Activated naive CD4-positive, alpha-beta T cell treated with anti-CD3 and anti-CD28 coated beads, Interleukin-2, amount 50 U/mL, for 72 hours (primary cell): ENCODE results near the gene TRAPPC3L. TPM values are rescaled to one million over a fixed set of nuclear protein-coding genes. Genes with fewer than 3 reads are reported as not detected.

Experiments used
- ATAC-seq, 2 donors: fragments of 150-1000 bp; cut with Tn5 transposase; 2 replicates each; pipeline ENCODE4 v1.10.0; 2021; ENCODE audit warnings: mild to moderate bottlenecking in 2 of 2, moderate library complexity in 2 of 2
- DNase-seq, 2 donors: peaks; one replicate each; pipeline ENCODE4 v3.0.0; 2021 to 2022; ENCODE audit warnings: low spot score in 2 of 2
- H3K27ac Mint-ChIP-seq, 2 donors: one replicate each; pipeline ENCODE4 v1.8.0; 2022; ENCODE audit warnings: mild to moderate bottlenecking in 2 of 2, mixed read lengths in 2 of 2
- H3K36me3 Mint-ChIP-seq, 2 donors: one replicate each; pipeline ENCODE4 v1.8.0; 2022; ENCODE audit warnings: mixed read lengths in 2 of 2
- H3K9me3 Mint-ChIP-seq, 2 donors: one replicate each; pipeline ENCODE4 v1.8.0; 2022; ENCODE audit warnings: mixed read lengths in 2 of 2
- total RNA-seq, 2 donors: library from RNA; stranded (reverse); gene quantifications; one replicate each; pipeline ENCODE4 v1.2.3, GENCODE V29; 2022

Gene TRAPPC3L
- total RNA-seq = not detected

DNA sequence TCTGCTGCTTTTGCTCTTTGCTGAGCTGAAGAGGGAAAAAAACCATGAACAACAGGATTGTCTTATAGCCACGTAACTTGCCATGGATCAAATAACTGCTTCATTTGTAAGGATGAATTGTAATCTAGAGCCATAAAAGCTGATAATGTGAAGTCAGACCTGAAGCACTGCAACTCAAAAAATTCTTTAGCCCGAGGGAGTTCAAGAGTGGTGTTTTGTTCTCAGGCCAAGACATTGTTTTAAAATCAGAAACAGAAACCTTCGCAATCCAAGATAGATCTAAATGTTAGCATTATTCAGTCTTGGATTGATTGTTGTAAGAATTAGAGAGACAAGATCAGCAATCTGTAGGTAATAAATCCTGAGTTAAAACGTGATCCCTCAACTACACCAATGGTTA is at the start of gene TRAPPC3L:
TSS of gene TRAPPC3L (minus strand) at position 34 of the 400 bp plus-strand sequence. CDS start 170 bp downstream, outside the sequence.
- no peak within 1 kb of the TSS for H3K27ac Mint-ChIP-seq
- no peaks in the 10 kb centered on the region for H3K9me3 Mint-ChIP-seq
- ATAC-seq (no peak), DNase-seq (no peak)
- H3K36me3 Mint-ChIP-seq = no peaks in the 10 kb centered on the region

DNA sequence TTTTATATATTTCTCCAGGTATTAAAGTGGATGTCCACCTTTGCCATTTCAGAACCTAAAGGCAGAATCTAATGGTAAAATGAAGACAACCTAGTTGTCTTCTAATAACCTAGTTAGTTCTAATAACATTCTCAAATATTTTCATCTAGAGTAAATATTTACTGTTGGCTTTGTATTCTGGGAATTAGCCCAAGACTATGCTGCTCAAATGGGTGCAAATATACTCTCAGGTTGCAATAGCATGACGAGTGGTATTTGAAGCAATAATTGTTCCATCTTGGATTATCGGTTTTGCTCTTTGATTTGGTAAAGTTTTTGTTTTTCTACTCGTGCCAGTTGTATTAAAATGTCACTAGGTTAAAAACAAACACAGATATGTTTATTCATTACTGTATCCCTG is 49.8 kb upstream of the TRAPPC3L start:
- no peaks in the 10 kb centered on the region for H3K9me3 Mint-ChIP-seq
- H3K36me3 Mint-ChIP-seq = peaks cover 25% of the 10 kb centered on the region in 2 donors
- ATAC-seq = no peak
- H3K27ac Mint-ChIP-seq = no peak overlapping the region
- DNase-seq = no peak

DNA sequence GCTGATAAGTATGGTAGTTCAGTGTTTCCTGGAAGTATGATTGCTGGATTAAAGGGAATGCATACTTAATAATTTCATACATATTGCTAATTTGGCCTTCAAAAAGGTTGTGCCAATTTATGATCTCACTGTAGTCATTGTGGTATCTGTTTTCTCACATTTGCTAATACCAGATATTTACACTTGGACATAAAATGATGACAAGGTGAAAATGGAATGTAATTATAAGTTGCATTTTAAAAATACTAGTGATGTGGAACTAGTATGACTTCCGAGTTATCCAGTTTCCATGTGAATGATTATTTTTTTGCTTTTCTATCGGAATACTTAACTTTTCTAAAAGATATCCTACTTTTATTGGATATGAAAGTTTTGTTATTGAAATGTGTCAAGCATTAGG is 41.3 kb upstream of the TRAPPC3L start:
- ATAC-seq (no peak), DNase-seq (no peak)
- H3K36me3 Mint-ChIP-seq = peaks cover 6 to 15% of the 10 kb centered on the region in 2 donors
- H3K9me3 Mint-ChIP-seq = no peaks in the 10 kb centered on the region
- no peak overlapping the region for H3K27ac Mint-ChIP-seq

DNA sequence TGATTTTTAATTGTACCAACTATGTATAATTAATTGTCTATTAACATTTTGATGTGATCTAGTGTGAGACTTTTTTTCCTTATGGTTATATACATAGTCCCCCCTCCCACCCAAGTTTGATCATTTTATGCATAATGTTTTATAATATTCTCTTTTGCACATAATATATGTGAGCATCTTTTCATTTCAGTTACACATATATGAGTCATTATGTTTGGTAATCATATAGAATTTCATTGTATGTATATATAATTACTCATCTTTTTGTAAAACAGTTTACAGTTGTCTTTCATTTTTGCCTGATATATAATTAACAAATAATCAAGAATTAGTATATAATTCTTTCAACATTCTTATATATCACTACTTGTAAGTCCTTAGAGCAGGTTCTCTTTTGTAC is 40.8 kb upstream of the TRAPPC3L start:
- Mint-ChIP-seq H3K9me3 (no peaks in the 10 kb centered on the region), H3K36me3 (peaks cover 6 to 11% of the 10 kb centered on the region in 2 donors), H3K27ac (no peak overlapping the region)
- DNase-seq (no peak), ATAC-seq (no peak)

DNA sequence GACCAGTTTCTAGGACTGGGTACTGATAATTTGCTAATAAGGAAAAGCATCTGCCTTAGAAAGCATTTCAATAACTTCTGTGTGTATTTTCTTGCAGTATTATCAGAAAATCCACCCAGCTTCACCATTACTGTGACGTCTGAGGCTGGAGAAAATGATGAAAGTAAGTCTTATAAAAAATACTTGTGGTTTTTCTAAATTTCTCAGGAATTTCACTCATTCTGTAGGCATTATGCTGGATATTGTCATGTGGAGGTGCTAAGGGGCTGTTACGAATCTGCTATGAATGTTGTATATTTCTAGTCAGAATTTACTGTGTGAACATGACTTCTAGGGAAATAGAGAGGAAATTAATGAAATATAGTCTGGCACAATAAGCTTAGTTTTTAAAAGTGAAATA is 34.7 kb upstream of the TRAPPC3L start:
- H3K9me3 Mint-ChIP-seq = no peaks in the 10 kb centered on the region
- no peaks in the 10 kb centered on the region for H3K36me3 Mint-ChIP-seq
- no peak overlapping the region for H3K27ac Mint-ChIP-seq

DNA sequence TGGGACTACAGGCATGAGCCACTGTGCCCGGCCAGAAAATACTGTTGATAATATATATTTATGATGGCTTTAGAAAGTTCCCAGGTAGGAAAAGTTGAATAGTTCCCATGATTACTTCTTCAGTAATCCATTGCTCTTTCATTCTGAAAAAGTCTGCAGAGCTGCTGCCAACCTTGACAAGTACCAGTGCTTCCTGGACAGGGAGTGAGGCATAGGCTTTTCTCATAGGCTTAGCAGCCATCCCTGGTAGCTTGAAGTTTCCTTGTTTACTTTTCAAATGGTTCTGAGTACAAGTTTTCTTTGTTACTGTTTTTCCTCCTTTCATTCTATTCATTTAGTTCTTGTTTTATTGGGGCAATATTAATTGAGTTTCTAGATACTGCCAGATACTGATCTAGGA is 33.7 kb upstream of the TRAPPC3L start:
- Mint-ChIP-seq H3K36me3 (peaks cover 0 to 3% of the 10 kb centered on the region in 2 donors), H3K9me3 (no peaks in the 10 kb centered on the region), H3K27ac (no peak overlapping the region)
- DNase-seq = no peak
- no peak for ATAC-seq

More for the DNA sequence above, 34.7 kb upstream of the TRAPPC3L start:
- DNase-seq = no peak
- no peak for ATAC-seq

DNA sequence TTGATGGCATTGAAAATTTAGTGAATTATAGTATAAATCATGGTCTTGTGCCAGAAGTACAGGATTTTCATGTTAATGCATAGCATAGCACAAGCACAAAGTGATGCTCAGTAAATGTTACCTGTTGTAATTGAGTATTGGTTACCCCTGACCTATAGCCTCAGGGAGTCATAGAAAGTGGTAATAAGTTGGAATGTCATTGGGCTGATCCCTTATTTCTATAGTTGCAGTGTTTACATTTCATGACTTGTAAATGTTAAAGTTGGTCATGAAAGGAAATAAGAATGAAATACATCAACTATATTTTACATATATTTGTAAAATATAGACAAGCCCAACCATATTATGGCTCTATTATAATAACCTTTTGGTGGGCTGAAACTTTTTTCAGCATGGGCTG is 32.9 kb upstream of the TRAPPC3L start:
- Mint-ChIP-seq H3K27ac (no peak overlapping the region), H3K36me3 (peaks cover 0 to 6% of the 10 kb centered on the region in 2 donors), H3K9me3 (no peaks in the 10 kb centered on the region)
- no peak for ATAC-seq
- DNase-seq = no peak

DNA sequence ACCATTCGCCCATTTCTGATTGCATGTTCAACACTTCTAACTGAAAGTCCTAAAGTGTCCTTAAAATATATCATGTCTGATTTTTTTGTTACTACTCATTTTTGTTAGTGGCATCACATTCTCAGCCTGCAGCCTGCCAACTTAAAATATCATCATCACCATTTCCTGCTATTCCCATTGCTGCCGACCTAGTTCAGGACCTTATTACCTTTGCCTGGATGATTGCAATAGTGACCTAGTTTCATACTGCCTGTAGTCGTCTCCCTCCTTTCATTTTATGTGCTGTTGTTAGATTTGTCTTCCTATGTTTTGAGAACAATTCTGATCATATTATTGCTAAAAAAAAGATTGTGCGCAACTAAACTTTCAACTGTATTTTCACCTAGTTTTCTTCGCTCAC is 32.0 kb upstream of the TRAPPC3L start:
- ATAC-seq = no peak
- no peak overlapping the region for H3K27ac Mint-ChIP-seq
- DNase-seq = no peak
- H3K36me3 Mint-ChIP-seq = peaks cover 0 to 6% of the 10 kb centered on the region in 2 donors
- H3K9me3 Mint-ChIP-seq = no peaks in the 10 kb centered on the region

DNA sequence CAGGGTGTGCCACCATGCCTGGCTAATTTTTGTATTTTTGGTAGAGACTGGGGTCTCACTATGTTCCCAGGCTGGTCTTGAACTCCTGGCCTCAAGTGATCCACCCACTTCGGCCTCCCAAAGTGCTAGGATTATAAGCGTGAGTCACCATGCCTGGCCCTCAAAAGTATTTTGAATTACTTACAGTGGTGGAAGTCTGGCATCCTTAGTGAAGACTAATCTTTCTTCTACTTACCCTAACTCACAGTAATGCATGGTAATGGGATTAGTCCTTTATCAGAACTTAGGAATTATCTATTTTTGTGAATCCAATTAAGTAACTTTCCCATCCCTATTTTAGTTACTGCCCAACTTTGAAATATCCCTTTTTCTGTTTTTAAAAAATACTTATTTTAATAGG is 29.7 kb upstream of the TRAPPC3L start:
- no peak overlapping the region for H3K27ac Mint-ChIP-seq
- DNase-seq = no peak
- H3K9me3 Mint-ChIP-seq = no peaks in the 10 kb centered on the region
- ATAC-seq = no peak
- peaks cover 6 to 12% of the 10 kb centered on the region in 2 donors for H3K36me3 Mint-ChIP-seq

DNA sequence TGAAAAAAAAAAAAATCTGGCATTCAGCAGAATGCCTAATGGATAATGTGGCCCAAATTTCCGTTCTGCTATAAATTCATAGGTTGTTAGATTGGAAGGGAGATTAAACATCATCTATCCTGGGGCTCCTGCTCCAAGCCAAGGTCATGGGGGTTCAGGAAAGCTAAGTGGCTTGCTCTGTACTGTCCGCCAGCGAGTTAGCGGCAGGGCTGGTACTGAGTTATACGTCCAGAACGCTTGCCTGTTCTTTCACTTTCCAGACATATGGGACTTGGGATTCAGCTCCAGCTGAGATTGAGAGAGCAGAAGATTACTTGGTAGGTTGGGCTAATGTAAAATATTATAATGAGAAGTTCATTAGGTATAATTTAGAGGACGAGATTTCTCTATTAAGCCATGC is 26.7 kb upstream of the TRAPPC3L start:
- Mint-ChIP-seq H3K27ac (peak overlapping the region; percentile 95 to 99), H3K9me3 (no peaks in the 10 kb centered on the region), H3K36me3 (peaks cover 6 to 12% of the 10 kb centered on the region in 2 donors)
- ATAC-seq = peak in 1 of 2 donors; percentile 24
- peak in 1 of 2 donors; percentile 18 for DNase-seq

DNA sequence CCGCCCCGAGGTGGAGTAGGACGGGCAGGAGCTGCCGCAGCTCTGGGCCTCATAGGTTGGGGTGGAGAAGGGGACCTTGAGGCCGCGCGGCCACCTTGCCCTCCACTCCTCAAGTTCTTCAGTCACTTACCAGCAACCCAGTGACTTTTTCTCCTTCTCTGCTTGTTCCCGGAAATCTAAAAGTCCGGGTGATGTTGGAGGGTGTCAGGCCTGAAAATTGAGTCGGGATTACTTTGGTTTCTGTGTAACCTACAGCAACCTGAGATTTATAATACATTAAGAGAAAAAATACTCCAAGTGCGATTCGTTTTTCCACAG is 26.2 kb upstream of the TRAPPC3L start:
- H3K27ac Mint-ChIP-seq = peak overlapping the region; percentile 95 to 99
- no peak for ATAC-seq
- no peak for DNase-seq
- no peaks in the 10 kb centered on the region for H3K9me3 Mint-ChIP-seq
- peaks cover 6 to 12% of the 10 kb centered on the region in 2 donors for H3K36me3 Mint-ChIP-seq

DNA sequence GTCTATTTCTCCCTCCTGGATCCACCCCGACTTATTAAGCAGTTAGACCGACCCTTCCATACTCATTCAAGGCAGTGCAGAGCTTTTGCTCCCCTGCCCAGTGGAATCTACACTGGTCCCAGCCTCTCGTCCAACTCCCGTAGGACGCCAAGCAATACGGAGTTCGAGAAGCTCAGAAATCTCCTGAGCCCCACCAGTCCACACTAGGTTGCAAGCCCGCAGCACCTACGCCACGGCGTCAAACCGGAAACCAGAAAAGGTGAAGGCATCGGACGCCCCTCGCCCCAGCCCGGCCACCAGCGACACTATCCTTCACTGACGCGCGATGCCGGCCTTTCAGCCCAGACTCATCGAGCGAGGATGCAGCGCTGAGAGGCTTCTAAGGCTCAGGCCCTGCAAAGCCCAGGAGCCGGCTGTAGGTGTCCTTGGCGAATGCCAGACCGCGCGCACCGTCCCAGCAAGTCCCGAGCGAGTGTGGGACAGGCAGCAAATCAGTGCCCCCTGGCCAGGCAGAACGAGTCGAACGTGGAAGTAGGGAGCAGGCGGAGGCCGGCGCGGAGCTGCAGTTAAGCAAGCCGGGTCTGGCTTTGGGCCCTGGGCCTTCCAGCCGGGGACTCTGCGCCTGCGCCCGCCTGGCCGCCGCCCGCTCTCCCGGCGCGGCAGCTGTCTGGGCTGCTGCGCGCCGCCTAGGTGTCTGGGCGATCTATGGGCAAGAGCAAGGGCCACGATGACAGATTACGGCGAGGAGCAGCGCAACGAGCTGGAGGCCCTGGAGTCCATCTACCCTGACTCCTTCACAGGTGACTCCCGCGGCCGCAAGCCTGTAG is 25.6 kb upstream of the TRAPPC3L start, which contains the start of gene RWDD1:
TSS of gene RWDD1 (plus strand) at position 649 of the 827 bp plus-strand sequence. CDS start at position 728, 79 bp downstream.
- DNase-seq (peak; percentile 91 to 96), ATAC-seq (peak; percentile 85 to 96)
- H3K27ac Mint-ChIP-seq = peak within 1 kb of the TSS; percentile 95 to 100
- H3K36me3 Mint-ChIP-seq = peaks cover 6 to 12% of the 10 kb centered on the region in 2 donors
- H3K9me3 Mint-ChIP-seq = no peaks in the 10 kb centered on the region

DNA sequence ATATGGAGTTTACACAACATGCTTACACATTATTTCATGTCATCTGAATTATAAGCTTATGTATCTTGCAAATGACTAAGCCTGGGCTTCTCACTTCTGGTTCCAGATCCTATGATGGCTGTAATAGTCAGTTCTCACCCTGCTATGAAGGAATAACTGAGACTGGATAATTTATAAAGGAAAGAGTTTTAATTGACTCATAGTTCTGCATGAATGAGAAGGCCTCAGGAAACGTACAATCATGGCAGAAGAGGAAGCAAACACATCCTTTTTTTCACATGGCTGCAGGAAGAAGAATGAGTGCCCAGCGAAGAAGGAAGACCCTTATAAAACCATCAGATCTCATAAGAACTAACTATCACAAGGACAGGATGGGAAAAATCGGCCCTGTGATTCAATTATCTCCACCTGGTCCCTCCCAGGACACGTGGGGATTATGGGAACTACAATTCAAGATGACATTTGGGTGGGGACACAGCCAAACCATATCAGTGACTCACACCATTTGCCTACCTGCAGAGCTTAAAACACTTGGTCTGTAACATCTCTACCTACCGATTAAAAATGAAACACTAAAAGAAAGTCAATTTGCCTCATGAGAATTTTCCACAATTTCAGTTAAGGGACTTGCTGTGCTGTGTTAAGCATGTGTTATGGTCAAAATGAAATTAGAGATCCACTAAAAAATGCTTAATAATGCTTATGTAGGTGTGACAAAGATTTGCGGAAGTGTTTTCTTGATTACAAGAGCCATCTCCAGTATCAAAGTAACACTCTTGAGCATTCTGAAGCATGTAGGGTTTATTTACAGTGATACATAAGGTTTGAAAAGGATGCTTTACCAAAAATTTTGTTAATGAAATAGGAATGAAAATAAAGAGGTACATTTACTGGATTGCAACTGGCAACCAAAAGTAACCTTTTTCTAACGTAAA is 23.6 kb upstream of the TRAPPC3L start:
- no peak for DNase-seq
- Mint-ChIP-seq H3K36me3 (peaks cover 6 to 8% of the 10 kb centered on the region in 2 donors), H3K27ac (no peak overlapping the region), H3K9me3 (no peaks in the 10 kb centered on the region)
- no peak for ATAC-seq

DNA sequence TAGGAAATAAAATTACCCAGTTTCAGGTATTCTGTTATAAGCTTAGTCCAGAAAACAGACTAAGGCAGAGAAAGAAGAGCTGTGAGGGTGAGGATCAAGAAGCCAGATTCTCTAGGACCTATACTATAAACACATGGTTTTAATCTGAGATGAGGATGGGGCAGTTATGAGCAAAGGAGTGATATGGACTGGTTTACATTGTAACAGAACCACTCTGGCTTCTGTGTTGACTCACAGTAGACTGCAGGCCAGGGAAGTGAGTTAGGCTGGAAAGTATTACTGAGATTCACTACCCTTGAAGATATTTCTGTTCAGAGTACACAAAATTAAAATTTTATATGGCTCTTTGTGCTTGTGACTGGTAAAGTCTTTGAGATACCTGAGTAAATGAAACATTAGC is 22.6 kb upstream of the TRAPPC3L start:
- Mint-ChIP-seq H3K9me3 (no peaks in the 10 kb centered on the region), H3K27ac (no peak overlapping the region), H3K36me3 (peaks cover 6% of the 10 kb centered on the region in 2 donors)
- no peak for ATAC-seq
- no peak for DNase-seq

DNA sequence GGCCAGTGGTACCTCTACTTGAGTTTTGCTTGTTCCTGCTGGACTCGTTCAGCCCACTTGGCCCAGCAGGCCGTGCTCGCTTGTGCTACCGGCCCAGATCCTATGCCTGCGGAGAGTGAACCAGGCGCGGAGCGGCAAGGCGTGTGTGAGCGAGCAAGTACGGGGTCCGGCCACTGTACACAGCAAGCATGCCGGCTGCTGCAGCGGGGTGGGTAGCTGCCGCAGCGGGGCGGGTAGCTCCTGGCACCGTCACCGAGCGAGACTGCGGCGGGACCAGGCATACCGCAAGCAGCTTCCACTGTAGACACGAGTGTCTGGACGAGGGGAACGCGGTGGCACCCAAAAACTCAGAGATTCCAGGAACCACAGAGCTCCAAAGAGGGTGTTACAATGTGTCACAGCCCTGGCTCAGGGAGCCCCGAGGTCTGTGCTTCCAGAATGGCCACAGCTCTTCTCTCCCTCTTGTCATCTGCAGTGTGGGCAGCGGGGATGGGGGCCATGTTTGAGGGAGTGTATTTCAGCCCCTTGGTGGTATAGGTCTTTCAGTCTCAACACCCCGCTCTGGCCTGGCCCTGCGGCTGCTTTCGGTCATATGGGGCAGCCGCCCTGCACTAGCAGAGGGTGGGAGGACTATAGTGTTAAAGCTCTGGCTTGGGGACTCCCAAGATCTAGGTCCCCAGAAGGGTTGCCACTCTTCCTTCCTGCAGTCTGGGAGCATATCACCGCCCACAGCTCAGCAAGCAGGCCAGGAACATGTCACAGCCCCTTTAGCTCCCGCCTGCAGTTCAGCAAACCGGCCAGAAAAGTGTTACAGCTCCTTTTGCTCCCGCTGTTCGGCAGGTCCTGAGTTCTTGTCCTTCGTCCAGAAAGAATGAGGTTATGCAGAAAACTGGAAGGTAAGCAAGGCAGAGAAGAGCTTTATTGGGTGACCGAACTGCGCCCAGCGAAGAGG is 19.7 kb upstream of the TRAPPC3L start:
- Mint-ChIP-seq H3K9me3 (no peaks in the 10 kb centered on the region), H3K36me3 (no peaks in the 10 kb centered on the region), H3K27ac (no peak overlapping the region)
- DNase-seq (no peak), ATAC-seq (peak; percentile 31 to 37)

DNA sequence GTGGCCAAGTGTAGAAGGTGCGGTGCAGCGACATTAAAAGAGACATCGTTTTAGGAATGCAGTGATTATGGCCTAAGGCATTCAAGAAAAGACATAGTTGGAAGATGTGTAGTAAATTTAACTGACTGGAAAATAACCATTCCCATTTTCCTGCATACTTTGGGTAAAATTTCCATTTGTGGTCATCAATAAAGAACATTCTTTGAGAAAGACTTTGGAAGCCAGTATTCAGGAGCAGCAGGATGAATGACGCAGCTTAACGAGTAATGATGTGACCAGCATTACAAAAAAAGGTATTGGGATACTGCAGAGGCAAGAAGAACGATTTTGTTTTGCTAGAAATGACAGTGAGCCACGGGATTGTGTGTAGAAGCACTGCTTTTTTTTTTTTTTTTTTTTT is 18.8 kb upstream of the TRAPPC3L start:
- Mint-ChIP-seq H3K9me3 (no peaks in the 10 kb centered on the region), H3K27ac (peak overlapping the region in 1 of 2 donors; percentile 50), H3K36me3 (no peaks in the 10 kb centered on the region)
- DNase-seq (no peak), ATAC-seq (no peak)
